HEK293T (cell line): ENCODE measurements around the gene SLC13A3.

Experiments used
- CTCF ChIA-PET: fragments of 350-600 bp; formaldehyde crosslinking; extraction: SDS; loops from one replicate; lab custom pipeline; 2021; ENCODE audit warnings: antibody characterized with exemption, inconsistent platforms; lab: Yijun Ruan, JAX
- POLR2A ChIA-PET: fragments of 350-600 bp; formaldehyde crosslinking; extraction: SDS; loops from one replicate; lab custom pipeline; 2020; ENCODE audit warnings: antibody characterized with exemption, inconsistent platforms; lab: Yijun Ruan, JAX
- DNase-seq: peaks from one replicate; pipeline ENCODE4 v3.0.0; 2012; ENCODE audit warnings: mixed read lengths; ENCODE audit errors: extremely low spot score
- ARNT ChIP-seq: fragments of 450-650 bp; IDR thresholded peaks from 2 replicates; pipeline ENCODE4 v1.6.1; 2017; ENCODE audit warnings: mild to moderate bottlenecking
- BHLHE40 ChIP-seq: fragments of 450-650 bp; IDR thresholded peaks from 2 replicates; pipeline ENCODE4 v1.6.1; 2016; ENCODE audit warnings: mild to moderate bottlenecking, moderate library complexity, borderline replicate concordance
- CTBP1 ChIP-seq: fragments of 450-650 bp; IDR thresholded peaks from 2 replicates; pipeline ENCODE4 v1.6.1; 2016; ENCODE audit warnings: borderline replicate concordance
- ELF4 ChIP-seq: fragments of 450-650 bp; IDR thresholded peaks from 2 replicates; pipeline ENCODE4 v1.6.1; 2017; ENCODE audit warnings: antibody characterized with exemption
- FOXA1 ChIP-seq: fragments of 450-650 bp; IDR thresholded peaks from 2 replicates; pipeline ENCODE4 v1.6.1; 2016; ENCODE audit warnings: mild to moderate bottlenecking
- FOXK2 ChIP-seq: fragments of 450-650 bp; IDR thresholded peaks from 2 replicates; pipeline ENCODE4 v1.6.1; 2016; ENCODE audit warnings: mild to moderate bottlenecking
- FOXM1 ChIP-seq: fragments of 450-650 bp; IDR thresholded peaks from 2 replicates; pipeline ENCODE4 v1.6.1; 2017; ENCODE audit warnings: mild to moderate bottlenecking, borderline replicate concordance
- HDGF ChIP-seq: fragments of 450-650 bp; IDR thresholded peaks from 2 replicates; pipeline ENCODE4 v1.6.1; 2017; ENCODE audit warnings: antibody characterized with exemption, borderline replicate concordance
- L3MBTL2 ChIP-seq: fragments of 450-650 bp; conservative IDR thresholded peaks from 2 replicates; pipeline ENCODE4 v1.6.1; 2016; ENCODE audit warnings: mild to moderate bottlenecking
- LEF1 ChIP-seq: fragments of 450-650 bp; IDR thresholded peaks from 2 replicates; pipeline ENCODE4 v1.6.1; 2017; ENCODE audit warnings: mild to moderate bottlenecking, borderline replicate concordance
- NFRKB ChIP-seq: fragments of 450-650 bp; IDR thresholded peaks from 2 replicates; pipeline ENCODE4 v1.6.1; 2016; ENCODE audit warnings: mild to moderate bottlenecking, moderate library complexity
- SP1 ChIP-seq: fragments of 450-650 bp; IDR thresholded peaks from 2 replicates; pipeline ENCODE4 v1.6.1; 2017
- SUZ12 ChIP-seq: fragments of 450-650 bp; IDR thresholded peaks from 2 replicates; pipeline ENCODE4 v1.6.1; 2016; ENCODE audit warnings: mild to moderate bottlenecking
- TARDBP ChIP-seq: fragments of 450-650 bp; IDR thresholded peaks from 2 replicates; pipeline ENCODE4 v1.6.1; 2016
- ZNF384 ChIP-seq: fragments of 450-650 bp; IDR thresholded peaks from 2 replicates; pipeline ENCODE4 v1.6.1; 2016
- TF ChIP-seq, protein P1 (sequence below): fragments of 450-650 bp; IDR thresholded peaks from 2 replicates; pipeline ENCODE4 v1.6.1; 2016

The SLC13A3 gene

GRCh38 chr20:46660487-46660886, 9.2 kb upstream of the SLC13A3 start:
- DNase-seq: no peak
- TF ChIP-seq SP1 (no peak), ARNT (no peak), BHLHE40 (no peak), FOXM1 (no peak), TARDBP (no peak), NFRKB (no peak), CTBP1 (no peak)
- TF ChIP-seq, protein P1, sequence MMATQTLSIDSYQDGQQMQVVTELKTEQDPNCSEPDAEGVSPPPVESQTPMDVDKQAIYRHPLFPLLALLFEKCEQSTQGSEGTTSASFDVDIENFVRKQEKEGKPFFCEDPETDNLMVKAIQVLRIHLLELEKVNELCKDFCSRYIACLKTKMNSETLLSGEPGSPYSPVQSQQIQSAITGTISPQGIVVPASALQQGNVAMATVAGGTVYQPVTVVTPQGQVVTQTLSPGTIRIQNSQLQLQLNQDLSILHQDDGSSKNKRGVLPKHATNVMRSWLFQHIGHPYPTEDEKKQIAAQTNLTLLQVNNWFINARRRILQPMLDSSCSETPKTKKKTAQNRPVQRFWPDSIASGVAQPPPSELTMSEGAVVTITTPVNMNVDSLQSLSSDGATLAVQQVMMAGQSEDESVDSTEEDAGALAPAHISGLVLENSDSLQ: no peak
- ChIA-PET POLR2A (no interaction called here), CTCF (no interaction called here)

GRCh38 chr20:46657618-46658017, 6.4 kb upstream of the SLC13A3 start:
- ChIA-PET POLR2A (no interaction called here), CTCF (interaction anchor here (0.6 kb wide), 1 partner anchor 10 kb away, joined by 3 read pairs; no protein-coding TSS in a partner anchor)
- TF ChIP-seq HDGF: no peak
- no peak for TF ChIP-seq ZNF384
- no peak for TF ChIP-seq BHLHE40
- no peak for TF ChIP-seq LEF1
- no peak for TF ChIP-seq FOXM1
- TF ChIP-seq NFRKB: no peak
- no peak for TF ChIP-seq ARNT
- TF ChIP-seq FOXA1: no peak
- TF ChIP-seq, protein P1: no peak
- TF ChIP-seq CTBP1: no peak
- no peak for TF ChIP-seq L3MBTL2
- TF ChIP-seq ELF4: no peak
- no peak for TF ChIP-seq SUZ12
- no peak for TF ChIP-seq TARDBP
- no peak for TF ChIP-seq FOXK2
- TF ChIP-seq SP1: no peak
- DNase-seq: no peak

DNA sequence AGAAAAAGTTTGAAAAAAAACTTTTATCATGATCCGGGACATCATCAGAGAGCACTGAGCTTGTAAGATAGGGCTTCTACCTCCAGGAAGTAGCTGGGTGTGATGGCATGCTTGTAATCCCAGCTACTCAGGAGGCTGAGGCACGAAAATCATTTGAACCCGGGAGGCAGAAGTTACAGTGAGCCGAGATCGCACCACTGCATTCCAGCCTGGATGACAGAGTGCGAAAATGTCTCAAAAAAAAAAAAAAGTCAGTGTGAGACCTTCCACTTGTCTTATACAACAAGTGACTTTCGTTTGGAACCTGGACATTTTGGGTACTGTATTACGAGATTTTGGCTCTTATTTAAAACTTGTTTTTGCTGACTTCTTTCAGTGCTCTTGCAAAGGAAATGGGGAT, 5.9 kb upstream of the SLC13A3 start:
- ChIA-PET CTCF (interaction anchor here (0.6 kb wide), 1 partner anchor 9 kb away, joined by 3 read pairs; no protein-coding TSS in a partner anchor), POLR2A (no interaction called here)
- no peak for DNase-seq
- no peak for TF ChIP-seq ARNT
- no peak for TF ChIP-seq LEF1
- no peak for TF ChIP-seq FOXK2
- no peak for TF ChIP-seq BHLHE40
- no peak for TF ChIP-seq ELF4
- no peak for TF ChIP-seq TARDBP

GRCh38 chr20:46652699-46653098, 1.4 kb upstream of the SLC13A3 start:
- TF ChIP-seq, protein P1: no peak
- no peak for TF ChIP-seq ZNF384
- TF ChIP-seq SP1: no peak
- no peak for TF ChIP-seq TARDBP
- no peak for TF ChIP-seq LEF1
- no peak for TF ChIP-seq NFRKB
- TF ChIP-seq FOXA1: no peak
- TF ChIP-seq BHLHE40: no peak
- no peak for TF ChIP-seq FOXM1
- no peak for TF ChIP-seq FOXK2
- no peak for TF ChIP-seq ARNT
- TF ChIP-seq L3MBTL2: no peak
- TF ChIP-seq CTBP1: no peak
- no peak for TF ChIP-seq ELF4
- no peak for DNase-seq
- POLR2A ChIA-PET: no interaction called here
- CTCF ChIA-PET: no interaction called here

GRCh38 chr20:46650575-46651090, 626 bp downstream of the SLC13A3 start:
- DNase-seq: no peak
- ChIA-PET POLR2A (no interaction called here), CTCF (no interaction called here)
- TF ChIP-seq NFRKB (no peak), FOXA1 (no peak), FOXM1 (no peak), HDGF (no peak), ELF4 (no peak), CTBP1 (no peak), BHLHE40 (no peak), ARNT (no peak), L3MBTL2 (no peak), SUZ12 (no peak), SP1 (no peak), ZNF384 (no peak), TARDBP (no peak), FOXK2 (no peak)
- TF ChIP-seq, protein P1: no peak
